Activated CD8-positive, alpha-beta T cell treated with anti-CD3 and anti-CD28 coated beads for 36 hours (primary cell): ENCODE data around the gene SSR4. TPM values are rescaled to one million over a fixed set of nuclear protein-coding genes. Genes with fewer than 3 reads are reported as not detected.
"Not testable (repeated sequence)": the region's sequence is repeated elsewhere in the genome, so short reads cannot be mapped to it uniquely, and the experiment has no call there.

ENCODE experiments used
- ATAC-seq: fragments of 200-7000 bp; cut with Tn5 transposase; one replicate; pipeline ENCODE4 v1.10.0; 2021; ENCODE audit warnings: mild to moderate bottlenecking, moderate library complexity
- CTCF ChIA-PET: fragments of 350-600 bp; sonication (Branson Sonifier 250); formaldehyde crosslinking; loops from one replicate; lab custom pipeline; 2021; ENCODE audit warnings: antibody characterized with exemption; lab: Charles Lee
- POLR2A ChIA-PET: fragments of 350-600 bp; sonication (Branson Sonifier 250); formaldehyde crosslinking; loops from one replicate; lab custom pipeline; 2021; ENCODE audit warnings: antibody characterized with exemption; lab: Charles Lee
- DNase-seq: peaks from one replicate; pipeline ENCODE4 v3.0.0-alpha.2; 2020
- H3K27ac Mint-ChIP-seq: one replicate; pipeline ENCODE4 v1.8.0; 2021; ENCODE audit warnings: mild to moderate bottlenecking, mixed read lengths
- H3K27me3 Mint-ChIP-seq: one replicate; pipeline ENCODE4 v1.8.0; 2021; ENCODE audit warnings: mixed read lengths
- H3K36me3 Mint-ChIP-seq: one replicate; pipeline ENCODE4 v1.8.0; 2021; ENCODE audit warnings: low read depth, mixed read lengths
- H3K4me1 Mint-ChIP-seq: one replicate; pipeline ENCODE4 v1.8.0; 2021; ENCODE audit warnings: low read depth, mixed read lengths
- H3K4me3 Mint-ChIP-seq: one replicate; pipeline ENCODE4 v1.8.0; 2021; ENCODE audit warnings: mild to moderate bottlenecking, moderate library complexity, mixed read lengths
- H3K9me3 Mint-ChIP-seq: one replicate; pipeline ENCODE4 v1.8.0; 2021; ENCODE audit warnings: mixed read lengths
- intact Hi-C: fragments of 100-400 bp; cut with micrococcal nuclease; formaldehyde crosslinking; loops from one replicate; pipeline ENCODE4 v1.10.0; 2022
- total RNA-seq, 2 experiments: library from RNA; stranded (reverse); gene quantifications; one replicate each; pipeline ENCODE4 v1.2.3, GENCODE V29; 2021
- TF ChIP-seq, protein P1 (sequence below): fragments of 200-600 bp; IDR thresholded peaks from one replicate; pipeline ENCODE4 v1.8.0; 2022; ENCODE audit warnings: antibody characterized with exemption, mild to moderate bottlenecking

SSR4 gene
- total RNA-seq, result 100 to 1,000 TPM; 152 to 153 TPM

DNA sequence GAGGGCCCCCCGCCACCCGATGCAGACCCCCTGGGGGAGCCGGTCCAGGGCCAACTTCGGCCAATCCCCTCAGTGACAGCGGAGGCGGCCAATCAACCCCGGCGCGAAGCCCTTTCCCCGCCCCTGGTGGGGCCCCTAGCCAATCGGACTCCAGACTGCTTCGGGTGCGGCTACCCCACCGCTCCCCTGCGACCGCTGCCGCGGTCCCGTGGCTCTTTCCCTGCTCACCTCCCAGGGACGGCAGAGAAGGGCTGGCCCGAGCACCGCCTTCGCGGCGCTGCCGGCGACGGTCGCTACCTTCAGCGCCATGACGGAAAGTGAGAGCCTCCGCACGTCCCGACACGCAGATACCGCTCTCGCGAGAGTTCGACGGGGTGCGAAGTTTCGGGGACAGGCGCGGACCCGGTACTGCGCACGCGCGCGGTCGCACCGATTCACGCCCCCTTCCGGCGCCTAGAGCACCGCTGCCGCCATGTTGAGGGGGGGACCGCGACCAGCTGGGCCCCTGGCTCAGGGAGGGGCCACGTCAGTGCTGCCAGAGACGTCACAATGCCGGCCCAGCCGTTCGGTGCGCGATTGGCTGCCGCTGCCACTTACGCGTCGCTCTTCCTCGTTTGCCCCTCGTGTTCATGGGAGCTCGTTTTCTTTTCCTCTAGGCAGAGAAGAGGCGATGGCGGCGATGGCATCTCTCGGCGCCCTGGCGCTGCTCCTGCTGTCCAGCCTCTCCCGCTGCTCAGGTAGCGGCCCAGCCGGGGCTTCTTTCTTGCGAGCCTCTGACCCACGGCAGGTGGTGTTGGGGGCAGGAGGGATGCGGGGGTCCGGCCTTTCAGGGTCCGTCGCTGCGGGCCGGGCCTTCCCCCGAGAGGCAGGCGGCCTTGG, at the start of gene SSR4, which contains the start of gene IDH3G:
Gene SSR4 (plus strand): TSS at position 651 of the 879 bp plus-strand sequence. CDS start 20 bp downstream, at position 671.
Gene IDH3G (minus strand): TSS at position 358 of the 879 bp plus-strand sequence. CDS start 49 bp downstream, at position 309.
- peak; percentile 93 for DNase-seq
- peak within 1 kb of the TSS; percentile 92 for H3K27ac Mint-ChIP-seq
- ATAC-seq, result peak; percentile 95
- CTCF ChIA-PET, result interaction anchor here (0.6 to 1.8 kb wide), 2 partner anchors 23 to 131 kb away, joined by 3 to 5 read pairs; no protein-coding TSS in a partner anchor
- TF ChIP-seq, protein P1, sequence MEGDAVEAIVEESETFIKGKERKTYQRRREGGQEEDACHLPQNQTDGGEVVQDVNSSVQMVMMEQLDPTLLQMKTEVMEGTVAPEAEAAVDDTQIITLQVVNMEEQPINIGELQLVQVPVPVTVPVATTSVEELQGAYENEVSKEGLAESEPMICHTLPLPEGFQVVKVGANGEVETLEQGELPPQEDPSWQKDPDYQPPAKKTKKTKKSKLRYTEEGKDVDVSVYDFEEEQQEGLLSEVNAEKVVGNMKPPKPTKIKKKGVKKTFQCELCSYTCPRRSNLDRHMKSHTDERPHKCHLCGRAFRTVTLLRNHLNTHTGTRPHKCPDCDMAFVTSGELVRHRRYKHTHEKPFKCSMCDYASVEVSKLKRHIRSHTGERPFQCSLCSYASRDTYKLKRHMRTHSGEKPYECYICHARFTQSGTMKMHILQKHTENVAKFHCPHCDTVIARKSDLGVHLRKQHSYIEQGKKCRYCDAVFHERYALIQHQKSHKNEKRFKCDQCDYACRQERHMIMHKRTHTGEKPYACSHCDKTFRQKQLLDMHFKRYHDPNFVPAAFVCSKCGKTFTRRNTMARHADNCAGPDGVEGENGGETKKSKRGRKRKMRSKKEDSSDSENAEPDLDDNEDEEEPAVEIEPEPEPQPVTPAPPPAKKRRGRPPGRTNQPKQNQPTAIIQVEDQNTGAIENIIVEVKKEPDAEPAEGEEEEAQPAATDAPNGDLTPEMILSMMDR, result no peak
- intact Hi-C loops, result no loop called here
- POLR2A ChIA-PET, result interaction anchor here (0.6 to 2.3 kb wide), 7 partner anchors 11 to 177 kb away, joined by 3 to 6 read pairs (median 3); partner anchors contain the start of gene ARHGAP4
- peak within 1 kb of the TSS; percentile 79 for H3K4me3 Mint-ChIP-seq
- peaks cover 20% of the 10 kb centered on the region for H3K4me1 Mint-ChIP-seq
- H3K36me3 Mint-ChIP-seq, result peaks cover 21% of the 10 kb centered on the region
- H3K27me3 Mint-ChIP-seq, result no peaks in the 10 kb centered on the region
- no peaks in the 10 kb centered on the region for H3K9me3 Mint-ChIP-seq

DNA sequence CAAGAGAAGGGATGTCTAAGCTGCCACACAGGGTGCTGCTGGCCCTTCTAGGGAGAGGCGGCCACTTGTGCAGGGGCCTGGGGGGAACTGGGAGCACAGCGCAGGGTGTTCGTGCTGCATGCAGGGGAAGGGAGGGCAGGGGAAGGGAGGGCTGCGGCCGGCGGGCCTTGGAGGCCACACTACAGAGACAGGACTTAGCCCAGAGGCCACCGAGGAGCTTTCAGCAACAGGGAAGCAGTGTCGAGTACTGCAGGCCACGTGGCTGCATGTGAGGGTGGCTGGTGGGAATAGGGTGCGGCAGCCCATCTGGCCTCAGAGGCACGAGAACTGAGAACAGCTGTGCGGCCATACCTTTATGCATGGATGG, 49.4 kb upstream of the SSR4 start:
- H3K4me3 Mint-ChIP-seq, CTCF ChIA-PET, DNase-seq, H3K27me3 Mint-ChIP-seq, H3K36me3 Mint-ChIP-seq, intact Hi-C loops, H3K9me3 Mint-ChIP-seq, POLR2A ChIA-PET, ATAC-seq, H3K27ac Mint-ChIP-seq: not testable (repeated sequence)
- peaks cover 11% of the 10 kb centered on the region for H3K4me1 Mint-ChIP-seq

DNA sequence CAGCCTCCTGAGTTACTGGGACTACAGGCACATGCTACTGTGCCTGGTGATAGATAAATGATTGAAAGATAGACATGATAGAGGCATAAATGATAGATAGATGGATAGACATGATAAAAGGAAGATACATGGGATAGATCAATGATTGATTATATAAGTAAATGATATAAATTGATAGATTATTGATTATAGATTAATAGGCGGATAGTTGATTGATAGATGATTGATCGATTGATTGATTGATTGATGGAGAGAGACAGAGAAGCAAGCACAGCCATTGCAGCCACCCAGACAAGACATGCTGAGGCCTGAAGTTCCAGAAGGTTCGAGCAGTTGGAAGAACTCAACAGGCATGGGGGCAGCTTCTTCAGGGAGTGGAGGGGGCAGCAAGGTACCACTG, 48.1 kb upstream of the SSR4 start:
- ATAC-seq, result no peak
- no peak overlapping the region for H3K4me3 Mint-ChIP-seq

DNA sequence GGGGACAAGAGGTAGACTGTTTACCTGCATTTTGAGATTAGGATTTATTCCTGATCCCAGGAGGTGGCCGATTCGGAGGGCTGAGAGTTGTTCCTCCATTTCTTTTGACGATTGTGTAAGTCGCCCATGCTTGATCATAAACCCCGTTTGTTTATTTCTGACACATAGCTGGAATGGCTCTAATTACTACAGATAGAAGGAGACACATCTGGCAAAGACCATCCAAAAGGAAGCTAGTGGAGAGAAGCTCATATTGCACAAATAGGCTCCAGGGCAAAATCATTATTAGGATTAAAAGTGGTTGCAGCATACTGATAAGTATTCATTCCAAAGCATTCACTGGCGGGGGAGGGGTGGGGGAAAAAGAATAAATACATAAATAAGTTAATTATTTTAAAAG, 47.5 kb upstream of the SSR4 start:
- H3K27me3 Mint-ChIP-seq, ATAC-seq, intact Hi-C loops, H3K36me3 Mint-ChIP-seq, H3K4me3 Mint-ChIP-seq, CTCF ChIA-PET, POLR2A ChIA-PET, H3K4me1 Mint-ChIP-seq, H3K27ac Mint-ChIP-seq, DNase-seq, H3K9me3 Mint-ChIP-seq: not testable (repeated sequence)

More for the DNA sequence above, 48.1 kb upstream of the SSR4 start:
- H3K4me1 Mint-ChIP-seq, result peaks cover 4% of the 10 kb centered on the region
- DNase-seq, result no peak
- H3K9me3 Mint-ChIP-seq, result no peaks in the 10 kb centered on the region
- TF ChIP-seq, protein P1, result no peak
- H3K27ac Mint-ChIP-seq, result no peak overlapping the region
- ChIA-PET CTCF (no interaction called here), POLR2A (no interaction called here)
- no peaks in the 10 kb centered on the region for H3K36me3 Mint-ChIP-seq
- peaks cover 4% of the 10 kb centered on the region for H3K27me3 Mint-ChIP-seq
- intact Hi-C loops, result no loop called here

DNA sequence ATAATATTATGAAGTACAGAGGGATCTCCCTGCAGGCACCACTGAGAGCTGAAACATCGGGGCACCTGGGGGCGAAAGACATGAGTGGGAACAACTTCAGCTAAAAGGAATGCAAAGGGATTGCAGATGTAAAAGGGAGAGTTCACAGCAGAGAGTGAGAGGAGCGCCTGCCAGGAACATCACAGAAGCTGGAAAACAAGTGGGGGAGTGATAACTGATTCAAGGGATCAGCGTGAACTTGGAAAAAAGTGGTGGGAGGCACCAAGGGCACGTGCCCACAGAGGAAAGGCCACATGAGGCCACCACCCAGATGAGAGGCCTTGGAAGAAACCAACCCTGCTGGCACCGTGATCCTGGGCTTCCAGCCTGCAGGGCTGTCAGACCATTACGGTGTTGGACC, 45.5 kb upstream of the SSR4 start:
- intact Hi-C loops, H3K4me3 Mint-ChIP-seq, DNase-seq, H3K27ac Mint-ChIP-seq, POLR2A ChIA-PET, ATAC-seq, H3K36me3 Mint-ChIP-seq, H3K9me3 Mint-ChIP-seq, H3K4me1 Mint-ChIP-seq, H3K27me3 Mint-ChIP-seq: not testable (repeated sequence)
- CTCF ChIA-PET, result interaction anchor here (1.2 kb wide), 1 partner anchor 15 kb away, joined by 3 read pairs; the partner anchor contains the start of gene PLXNB3

DNA sequence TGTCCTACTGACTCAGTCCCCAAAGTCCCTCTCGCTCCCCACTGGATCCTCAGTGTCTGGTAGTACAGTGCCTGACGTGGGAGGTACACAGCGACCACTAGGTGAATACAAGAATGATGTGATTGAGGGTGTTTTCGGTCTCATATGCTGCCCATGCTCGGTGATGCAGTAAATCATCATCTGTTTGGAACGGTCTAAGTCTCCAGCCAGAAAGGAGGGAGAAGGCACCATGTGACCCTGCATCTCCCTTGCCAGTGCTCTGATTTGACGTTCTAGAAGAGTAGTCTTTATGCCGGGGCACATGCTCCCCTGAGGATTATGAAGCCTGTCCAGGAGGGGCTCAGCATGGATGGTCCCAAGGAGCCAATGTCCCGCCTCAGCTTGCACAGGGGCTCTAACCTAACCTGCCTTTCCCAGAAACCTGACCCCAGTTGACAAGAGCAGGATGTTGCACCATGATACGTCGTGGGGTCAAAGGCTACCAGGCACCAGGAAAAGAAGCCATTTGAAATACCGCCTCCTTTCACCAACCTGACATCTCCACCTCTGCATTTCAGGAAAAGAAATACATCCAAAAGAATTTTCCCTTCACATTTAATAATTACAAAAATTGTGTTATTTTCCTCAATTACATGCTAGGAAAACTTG, 44.2 kb upstream of the SSR4 start:
- ATAC-seq (no peak), DNase-seq (no peak)
- ChIA-PET CTCF (no interaction called here), POLR2A (no interaction called here)
- H3K4me1 Mint-ChIP-seq, result no peaks in the 10 kb centered on the region
- intact Hi-C loops, result no loop called here
- H3K4me3 Mint-ChIP-seq, result no peak overlapping the region
- TF ChIP-seq, protein P1, result no peak
- H3K27ac Mint-ChIP-seq, result no peak overlapping the region
- no peaks in the 10 kb centered on the region for H3K36me3 Mint-ChIP-seq
- H3K9me3 Mint-ChIP-seq, result no peaks in the 10 kb centered on the region
- H3K27me3 Mint-ChIP-seq, result no peaks in the 10 kb centered on the region
